Endothelial cell (in vitro differentiated cells): Measurements from ENCODE around the gene CES5A. TPM values are rescaled to one million over a fixed set of nuclear protein-coding genes. Genes with fewer than 3 reads are reported as not detected.

ENCODE experiments used
- DNase-seq: peaks from one replicate; pipeline ENCODE4 v3.0.0; 2021; ENCODE audit warnings: low spot score
- H3K27ac Mint-ChIP-seq: one replicate; pipeline ENCODE4 v1.8.0; 2021; ENCODE audit warnings: mixed read lengths, inconsistent platforms; ENCODE audit not compliant: unreplicated experiment
- H3K27me3 Mint-ChIP-seq: one replicate; pipeline ENCODE4 v1.8.0; 2021; ENCODE audit warnings: mild to moderate bottlenecking, moderate library complexity, mixed read lengths, inconsistent platforms; ENCODE audit not compliant: unreplicated experiment
- H3K36me3 Mint-ChIP-seq: one replicate; pipeline ENCODE4 v1.8.0; 2021; ENCODE audit warnings: mild to moderate bottlenecking, low read depth, mixed read lengths, inconsistent platforms; ENCODE audit not compliant: unreplicated experiment
- H3K4me1 Mint-ChIP-seq: one replicate; pipeline ENCODE4 v1.8.0; 2021; ENCODE audit warnings: mild to moderate bottlenecking, mixed read lengths, inconsistent platforms; ENCODE audit not compliant: unreplicated experiment
- H3K4me3 Mint-ChIP-seq: one replicate; pipeline ENCODE4 v1.8.0; 2021; ENCODE audit warnings: mild to moderate bottlenecking, mixed read lengths, inconsistent platforms; ENCODE audit not compliant: unreplicated experiment
- H3K9me3 Mint-ChIP-seq: one replicate; pipeline ENCODE4 v1.8.0; 2021; ENCODE audit warnings: mixed read lengths, inconsistent platforms; ENCODE audit not compliant: unreplicated experiment
- total RNA-seq: library from RNA; stranded (reverse); fragmentation: NEBNext Ultra II Directional; extraction: Animal tissue kit (Norgen Biotek cat#: 25700); gene quantifications from one replicate; pipeline ENCODE4 v1.2.1, GENCODE V29; 2021; ENCODE audit not compliant: unreplicated experiment
- TF ChIP-seq, protein P1 (sequence below): fragments of 200-600 bp; sonication (generic); IDR thresholded peaks from one replicate; pipeline ENCODE4 v1.5.0; 2021; ENCODE audit warnings: antibody characterized with exemption; ENCODE audit not compliant: unreplicated experiment

CES5A gene
- total RNA-seq, 1 donor from 2014 or later = not detected

DNA sequence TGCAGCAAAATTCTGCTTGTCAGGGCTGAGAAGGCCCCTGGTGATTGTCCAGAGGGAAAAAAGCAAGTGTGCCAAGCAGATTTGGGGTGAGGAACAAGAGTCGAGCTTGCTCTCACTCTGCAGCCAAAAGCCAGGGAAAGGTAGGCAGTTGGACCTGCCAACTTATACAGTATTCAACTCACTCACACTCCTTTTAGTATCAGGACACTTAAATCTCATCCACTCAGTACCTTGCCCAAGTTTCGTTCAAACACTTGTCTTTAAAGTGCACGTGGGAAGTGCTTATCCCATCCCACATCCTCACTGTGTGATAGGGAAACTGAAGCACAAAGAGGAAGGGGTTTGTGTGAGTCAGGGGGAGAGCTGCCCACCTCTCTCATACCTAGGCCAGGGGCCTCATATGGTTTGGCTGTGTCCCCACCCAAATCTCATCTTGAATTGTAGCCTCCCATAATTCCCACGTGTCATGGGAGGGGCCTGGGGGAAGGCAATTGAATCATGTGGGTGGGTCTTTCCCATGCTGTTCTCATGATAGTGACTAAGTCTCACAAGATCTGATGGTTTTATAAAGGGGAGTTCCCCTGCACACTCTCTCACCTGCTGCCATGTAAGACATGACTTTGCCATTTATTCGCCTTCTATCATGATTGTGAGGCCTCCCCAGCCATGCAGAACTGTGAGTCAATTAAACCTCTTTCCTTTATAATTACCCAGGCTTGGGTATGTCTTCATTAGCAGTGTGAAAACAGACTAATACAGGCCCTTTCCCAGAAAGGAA is 25.6 kb upstream of the CES5A start:
- Mint-ChIP-seq H3K27ac (no peak overlapping the region), H3K4me1 (no peaks in the 10 kb centered on the region)

DNA sequence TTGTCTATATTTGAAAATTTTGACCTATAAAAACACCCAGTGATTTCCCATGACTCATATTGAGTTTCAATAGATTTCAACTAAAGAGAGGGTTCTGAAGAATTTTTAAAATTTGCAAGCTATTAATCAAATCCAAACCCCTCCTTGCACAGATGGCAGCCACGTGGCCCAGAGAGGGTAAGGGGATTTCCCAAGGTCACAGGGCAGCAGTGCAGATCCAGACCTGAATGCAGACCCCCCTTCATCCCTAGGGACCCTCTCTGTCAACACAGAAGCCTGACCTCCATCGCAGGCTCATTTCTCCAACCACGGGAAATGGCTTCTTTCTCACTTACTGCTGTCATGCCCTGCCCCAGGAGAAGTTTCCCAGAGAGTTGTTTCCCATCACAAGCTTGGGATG is 24.7 kb upstream of the CES5A start:
- Mint-ChIP-seq H3K4me3 (no peak overlapping the region), H3K4me1 (no peaks in the 10 kb centered on the region), H3K9me3 (no peaks in the 10 kb centered on the region), H3K27me3 (no peaks in the 10 kb centered on the region), H3K27ac (no peak overlapping the region), H3K36me3 (no peaks in the 10 kb centered on the region)
- TF ChIP-seq, protein P1, sequence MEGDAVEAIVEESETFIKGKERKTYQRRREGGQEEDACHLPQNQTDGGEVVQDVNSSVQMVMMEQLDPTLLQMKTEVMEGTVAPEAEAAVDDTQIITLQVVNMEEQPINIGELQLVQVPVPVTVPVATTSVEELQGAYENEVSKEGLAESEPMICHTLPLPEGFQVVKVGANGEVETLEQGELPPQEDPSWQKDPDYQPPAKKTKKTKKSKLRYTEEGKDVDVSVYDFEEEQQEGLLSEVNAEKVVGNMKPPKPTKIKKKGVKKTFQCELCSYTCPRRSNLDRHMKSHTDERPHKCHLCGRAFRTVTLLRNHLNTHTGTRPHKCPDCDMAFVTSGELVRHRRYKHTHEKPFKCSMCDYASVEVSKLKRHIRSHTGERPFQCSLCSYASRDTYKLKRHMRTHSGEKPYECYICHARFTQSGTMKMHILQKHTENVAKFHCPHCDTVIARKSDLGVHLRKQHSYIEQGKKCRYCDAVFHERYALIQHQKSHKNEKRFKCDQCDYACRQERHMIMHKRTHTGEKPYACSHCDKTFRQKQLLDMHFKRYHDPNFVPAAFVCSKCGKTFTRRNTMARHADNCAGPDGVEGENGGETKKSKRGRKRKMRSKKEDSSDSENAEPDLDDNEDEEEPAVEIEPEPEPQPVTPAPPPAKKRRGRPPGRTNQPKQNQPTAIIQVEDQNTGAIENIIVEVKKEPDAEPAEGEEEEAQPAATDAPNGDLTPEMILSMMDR = no peak
- DNase-seq = no peak

More for the DNA sequence above, 25.6 kb upstream of the CES5A start:
- Mint-ChIP-seq H3K36me3 (no peaks in the 10 kb centered on the region), H3K27me3 (no peaks in the 10 kb centered on the region), H3K9me3 (no peaks in the 10 kb centered on the region), H3K4me3 (no peak overlapping the region)
- no peak for DNase-seq
- TF ChIP-seq, protein P1 = no peak

DNA sequence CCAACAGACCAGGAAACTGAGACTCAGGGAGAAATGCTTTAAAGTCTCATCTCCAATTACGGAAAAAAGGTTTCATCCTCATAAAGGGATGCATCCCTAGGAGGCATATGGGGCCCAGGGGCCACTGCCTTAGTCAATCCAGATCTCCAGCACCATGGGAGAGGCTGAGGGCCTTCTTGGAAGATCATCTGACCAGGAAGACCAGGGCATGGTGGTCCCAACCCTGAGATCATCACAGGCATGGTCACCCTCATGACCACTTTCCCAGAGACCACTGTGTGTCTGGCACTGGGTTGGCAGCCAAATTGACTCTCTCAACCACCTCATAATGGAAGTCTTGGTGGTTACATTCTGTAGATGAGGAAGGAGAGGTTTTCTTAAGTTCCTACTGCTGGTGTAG is 23.4 kb upstream of the CES5A start:
- Mint-ChIP-seq H3K27me3 (no peaks in the 10 kb centered on the region), H3K4me3 (no peak overlapping the region), H3K36me3 (no peaks in the 10 kb centered on the region), H3K4me1 (no peaks in the 10 kb centered on the region), H3K27ac (no peak overlapping the region), H3K9me3 (no peaks in the 10 kb centered on the region)
- DNase-seq = no peak
- TF ChIP-seq, protein P1 = no peak

DNA sequence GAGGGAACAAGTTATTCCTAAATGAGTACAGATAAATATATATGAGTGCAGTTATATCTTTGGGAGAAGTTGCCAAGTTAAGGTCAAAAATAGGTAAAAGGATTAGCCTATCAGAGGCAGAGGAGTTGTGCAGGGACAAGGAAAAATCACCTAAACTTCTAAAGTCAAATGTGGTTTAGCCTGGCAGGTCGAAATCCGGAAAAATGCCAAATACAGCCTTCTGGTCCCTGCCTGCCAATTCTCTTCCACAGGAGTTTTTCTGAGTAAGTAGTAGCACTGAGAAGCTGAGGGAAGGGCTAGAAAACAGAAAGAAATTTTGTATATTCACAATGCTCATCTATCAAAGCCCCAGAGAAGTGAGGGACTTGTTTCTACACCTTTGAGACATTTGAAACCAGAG is 17.6 kb upstream of the CES5A start:
- Mint-ChIP-seq H3K27me3 (no peaks in the 10 kb centered on the region), H3K36me3 (no peaks in the 10 kb centered on the region), H3K27ac (no peak overlapping the region), H3K4me3 (no peak overlapping the region), H3K9me3 (peaks cover 8% of the 10 kb centered on the region), H3K4me1 (no peaks in the 10 kb centered on the region)
- TF ChIP-seq, protein P1 = no peak
- DNase-seq = no peak

DNA sequence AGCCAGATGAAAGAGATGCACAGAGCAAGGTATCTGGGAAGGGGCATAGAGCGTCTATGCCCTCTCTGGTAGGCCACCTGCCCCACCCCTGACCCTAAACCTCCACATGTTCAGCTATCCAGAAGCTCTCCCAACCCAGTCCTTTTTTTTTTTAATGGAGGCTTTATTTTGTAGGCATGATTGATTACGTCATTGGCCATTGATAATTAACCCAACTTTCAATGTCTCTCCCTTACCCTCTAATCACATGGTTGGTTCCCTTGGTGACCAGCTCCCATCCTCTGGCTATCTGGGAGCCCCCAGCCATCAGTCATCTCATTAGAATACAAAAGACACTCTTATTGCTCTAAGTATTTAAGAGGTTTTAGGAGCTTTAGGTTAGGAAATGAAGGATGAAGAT is 14.3 kb upstream of the CES5A start:
- H3K9me3 Mint-ChIP-seq = peaks cover 8% of the 10 kb centered on the region
- H3K36me3 Mint-ChIP-seq = no peaks in the 10 kb centered on the region
- H3K4me1 Mint-ChIP-seq = no peaks in the 10 kb centered on the region
- no peaks in the 10 kb centered on the region for H3K27me3 Mint-ChIP-seq
- TF ChIP-seq, protein P1 = no peak
- H3K4me3 Mint-ChIP-seq = no peak overlapping the region
- no peak for DNase-seq
- no peak overlapping the region for H3K27ac Mint-ChIP-seq
